Inflammatory macrophage (primary cell): Measurements from ENCODE around the gene PTDSS2.
"Not testable (repeated sequence)": the region's sequence is repeated elsewhere in the genome, so short reads cannot be mapped to it uniquely, and the experiment has no call there.

Experiments used
- DNase-seq, 2 donors: peaks; one replicate each; pipeline ENCODE4 v3.0.0-alpha.2; 2020 to 2022

PTDSS2 gene

DNA sequence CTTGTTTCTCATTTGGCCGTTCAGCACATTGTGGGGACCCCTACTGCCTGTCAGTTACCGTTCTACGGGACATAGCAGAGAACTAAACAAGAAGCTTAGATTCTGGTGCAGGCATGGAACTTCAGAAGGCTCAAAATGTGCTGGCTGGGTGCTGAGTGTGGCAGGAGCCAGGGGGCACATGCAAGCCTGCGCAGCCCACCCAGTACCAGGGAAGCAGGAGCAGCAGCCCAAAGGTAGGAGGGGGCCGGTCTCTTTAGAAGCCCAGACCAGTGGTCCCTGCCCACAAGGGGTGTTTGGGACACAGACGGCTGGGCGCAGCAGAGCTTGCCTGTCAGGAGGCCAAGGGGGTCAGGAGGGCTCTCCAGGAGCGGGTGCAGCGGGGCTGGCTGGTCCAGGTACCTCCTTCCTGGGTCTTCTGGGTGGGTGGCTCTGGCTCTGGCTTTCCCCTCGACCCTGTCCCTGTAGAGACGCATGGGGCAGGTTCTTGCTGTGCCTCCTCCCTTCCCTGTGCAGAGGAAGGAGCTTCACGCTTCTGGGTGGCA, 2.2 kb downstream of the PTDSS2 start:
- DNase-seq = no peak

GRCh38 chr11:452916-453527, 2.9 kb downstream of the PTDSS2 start:
- DNase-seq = no peak

- DNase-seq = no peak
These were observed 3.5 kb downstream of the PTDSS2 start for GRCh38 chr11:453564-453963.

- DNase-seq = no peak
These were observed 4.0 kb downstream of the PTDSS2 start for GRCh38 chr11:454043-454442.

GRCh38 chr11:454801-455565, 4.9 kb downstream of the PTDSS2 start:
- DNase-seq = no peak

- no peak for DNase-seq
These were observed 5.6 kb downstream of the PTDSS2 start for GRCh38 chr11:455566-456147.

DNA sequence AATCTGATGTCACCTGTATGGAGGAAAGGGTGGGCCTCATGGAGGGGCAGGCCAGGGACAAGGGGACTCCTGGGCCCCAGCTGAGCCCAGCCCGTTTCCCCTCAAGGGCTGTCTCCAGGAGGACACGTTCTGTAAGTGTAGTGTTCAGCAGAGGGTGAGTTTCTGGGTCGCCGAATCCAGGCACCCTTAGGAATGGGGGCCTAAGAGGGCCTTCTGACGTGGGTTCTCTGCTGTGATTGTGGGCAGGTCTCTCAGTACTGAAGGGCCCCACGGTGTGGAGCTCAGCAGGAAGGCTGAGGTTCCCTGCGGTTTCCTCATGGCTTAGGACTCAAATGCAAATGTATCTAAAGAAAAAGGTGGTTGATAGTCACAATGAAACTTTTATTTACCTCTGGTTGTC, 6.5 kb downstream of the PTDSS2 start:
- DNase-seq = no peak

- no peak for DNase-seq
These were observed 7.2 kb downstream of the PTDSS2 start for GRCh38 chr11:457111-457760.

- DNase-seq = no peak
These were observed 9.6 kb downstream of the PTDSS2 start for GRCh38 chr11:459511-460220.

- DNase-seq = no peak
These were observed 10.5 kb downstream of the PTDSS2 start for GRCh38 chr11:460331-461199.

DNA sequence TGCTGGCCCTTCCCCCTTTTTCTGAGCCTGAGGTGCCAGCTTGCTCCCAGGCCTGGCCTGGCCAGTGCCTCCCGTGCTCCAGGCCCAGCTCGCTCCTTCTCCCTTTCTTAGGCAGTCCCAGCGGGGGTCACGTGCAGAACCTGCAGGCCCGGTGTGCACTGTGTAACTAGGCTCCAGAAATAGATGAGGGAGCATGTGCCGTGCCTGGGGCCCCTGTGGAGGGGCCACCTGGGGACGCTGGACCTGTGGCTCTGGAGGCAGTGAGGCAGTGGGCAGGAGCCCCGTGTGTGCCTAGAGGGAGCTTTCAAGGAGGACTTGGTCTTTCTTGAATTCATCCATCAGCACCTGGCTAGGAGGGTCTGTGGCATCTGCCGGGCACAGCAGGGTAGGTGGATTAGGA, 11.5 kb downstream of the PTDSS2 start:
- DNase-seq = no peak

- no peak for DNase-seq
These were observed 12.2 kb downstream of the PTDSS2 start for GRCh38 chr11:462107-462890.

DNA sequence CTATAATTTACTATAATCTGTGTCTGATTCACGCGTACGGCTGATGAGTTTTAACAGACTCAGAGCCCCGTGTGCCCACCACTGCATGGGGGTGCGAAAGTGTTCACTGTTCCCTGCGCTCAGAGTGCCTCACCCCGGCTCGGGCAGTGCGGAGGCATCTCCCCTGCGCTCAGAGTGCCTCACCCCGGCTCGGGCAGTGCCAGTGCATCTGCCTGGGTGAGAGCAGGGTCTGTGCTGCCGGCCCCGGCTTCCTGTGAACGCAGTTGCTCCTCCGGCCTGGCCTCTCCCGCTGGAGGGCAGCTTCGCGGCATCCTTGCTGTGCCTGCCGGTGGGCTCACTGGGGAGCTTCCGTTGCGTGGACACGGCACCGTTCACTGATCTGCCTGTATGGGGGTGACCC, 14.2 kb downstream of the PTDSS2 start:
- no peak for DNase-seq

- DNase-seq = peak in 1 of 2 donors; percentile 10
These were observed 15.9 kb downstream of the PTDSS2 start for GRCh38 chr11:465896-466530.

- no peak for DNase-seq
These were observed 18.0 kb downstream of the PTDSS2 start for GRCh38 chr11:468036-468435.

DNA sequence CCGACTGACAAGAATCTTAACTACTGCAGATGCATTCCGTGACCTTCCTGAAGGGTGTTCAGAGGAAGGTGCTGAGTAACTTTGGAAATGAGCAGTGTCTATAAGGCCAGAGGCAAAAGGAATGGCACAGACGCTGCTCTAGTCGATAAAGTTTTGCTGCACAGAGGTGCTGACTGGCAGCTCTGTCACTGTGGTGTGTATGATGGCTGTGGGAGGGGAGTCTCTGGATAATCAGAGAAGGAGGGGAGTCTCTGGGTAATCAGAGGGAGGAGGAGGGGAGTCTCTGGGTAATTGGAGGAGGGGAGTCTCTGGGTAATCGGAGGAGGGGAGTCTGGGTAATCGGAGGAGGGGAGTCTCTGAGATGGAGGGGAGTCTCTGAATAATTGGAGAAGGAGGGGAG, 18.4 kb downstream of the PTDSS2 start:
- DNase-seq = no peak

DNA sequence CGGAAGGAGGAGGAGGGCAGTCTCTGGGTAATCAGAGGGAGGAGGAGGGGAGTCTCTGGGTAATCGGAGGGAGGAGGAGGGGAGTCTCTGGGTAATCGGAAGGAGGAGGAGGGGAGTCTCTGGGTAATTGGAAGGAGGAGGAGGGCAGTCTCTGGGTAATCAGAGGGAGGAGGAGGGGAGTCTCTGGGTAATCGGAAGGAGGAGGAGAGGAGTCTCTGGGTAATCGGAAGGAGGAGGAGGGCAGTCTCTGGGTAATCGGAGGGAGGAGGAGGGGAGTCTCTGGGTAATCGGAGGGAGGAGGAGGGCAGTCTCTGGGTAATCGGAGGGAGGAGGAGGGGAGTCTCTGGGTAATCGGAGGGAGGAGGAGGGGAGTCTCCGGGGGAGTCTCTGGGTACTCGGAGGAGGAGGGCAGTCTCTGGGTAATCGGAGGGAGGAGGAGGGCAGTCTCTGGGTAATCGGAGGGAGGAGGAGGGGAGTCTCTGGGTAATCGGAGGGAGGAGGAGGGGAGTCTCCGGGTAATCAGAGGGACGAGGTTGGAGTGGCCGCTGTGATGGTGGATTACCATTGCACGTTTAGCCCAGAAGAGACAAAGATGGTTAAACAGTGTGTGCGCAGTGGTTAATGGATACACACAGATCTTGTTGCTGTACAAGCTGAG, 19.1 kb downstream of the PTDSS2 start:
- not testable (repeated sequence) for DNase-seq

GRCh38 chr11:469684-470560, 19.8 kb downstream of the PTDSS2 start:
- DNase-seq = peak in 1 of 2 donors; percentile 16
